Measurements from ENCODE around the gene PIK3C2A.

DNA sequence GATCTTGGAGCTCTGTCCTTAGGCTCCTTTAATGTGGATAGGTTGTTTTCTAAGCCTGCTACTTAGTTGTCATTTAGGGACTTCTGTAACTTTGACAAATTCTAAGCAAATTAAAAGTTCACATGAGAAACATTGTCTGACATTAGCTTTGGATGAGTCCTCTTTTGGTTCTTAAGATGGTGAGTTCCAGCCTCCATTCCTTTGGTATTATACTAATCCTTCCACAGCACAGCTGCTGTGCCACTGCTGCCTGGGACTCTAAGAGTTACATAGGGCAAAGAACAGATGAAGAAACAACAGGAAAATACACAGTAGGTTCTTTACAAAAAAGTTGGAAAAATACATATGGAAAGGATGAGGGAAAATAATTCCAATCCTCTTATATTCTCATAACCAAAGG, 25.3 kb upstream of the PIK3C2A start:
- TF ChIP-seq, protein P1, sequence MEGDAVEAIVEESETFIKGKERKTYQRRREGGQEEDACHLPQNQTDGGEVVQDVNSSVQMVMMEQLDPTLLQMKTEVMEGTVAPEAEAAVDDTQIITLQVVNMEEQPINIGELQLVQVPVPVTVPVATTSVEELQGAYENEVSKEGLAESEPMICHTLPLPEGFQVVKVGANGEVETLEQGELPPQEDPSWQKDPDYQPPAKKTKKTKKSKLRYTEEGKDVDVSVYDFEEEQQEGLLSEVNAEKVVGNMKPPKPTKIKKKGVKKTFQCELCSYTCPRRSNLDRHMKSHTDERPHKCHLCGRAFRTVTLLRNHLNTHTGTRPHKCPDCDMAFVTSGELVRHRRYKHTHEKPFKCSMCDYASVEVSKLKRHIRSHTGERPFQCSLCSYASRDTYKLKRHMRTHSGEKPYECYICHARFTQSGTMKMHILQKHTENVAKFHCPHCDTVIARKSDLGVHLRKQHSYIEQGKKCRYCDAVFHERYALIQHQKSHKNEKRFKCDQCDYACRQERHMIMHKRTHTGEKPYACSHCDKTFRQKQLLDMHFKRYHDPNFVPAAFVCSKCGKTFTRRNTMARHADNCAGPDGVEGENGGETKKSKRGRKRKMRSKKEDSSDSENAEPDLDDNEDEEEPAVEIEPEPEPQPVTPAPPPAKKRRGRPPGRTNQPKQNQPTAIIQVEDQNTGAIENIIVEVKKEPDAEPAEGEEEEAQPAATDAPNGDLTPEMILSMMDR (optimal IDR thresholded peaks at IDR 0.05 in 1 of 3, IDR thresholded peaks at IDR 0.05 in 1 of 3, conservative IDR thresholded peaks at IDR 0.05 in 1 of 3; ENCODE audit: extremely low read depth in 1 of 3, insufficient read depth in 2 of 3, low read length in 3 of 3), result no peak
- no peak for TF ChIP-seq EZH2 (IDR thresholded peaks at IDR 0.05; ENCODE audit: low read length)

Data from keratinocyte (primary cell).